CD8-positive, alpha-beta memory T cell (primary cell): ENCODE measurements around the gene FBXL19. TPM values are rescaled to one million over a fixed set of nuclear protein-coding genes. Genes with fewer than 3 reads are reported as not detected.

Experiments used
- CTCF ChIA-PET: fragments of 350-600 bp; sonication (Branson Sonifier 250); formaldehyde crosslinking; loops from one replicate; lab custom pipeline; 2021; ENCODE audit warnings: antibody characterized with exemption; lab: Charles Lee
- POLR2A ChIA-PET: fragments of 350-600 bp; sonication (Branson Sonifier 250); formaldehyde crosslinking; loops from one replicate; lab custom pipeline; 2021; ENCODE audit warnings: antibody characterized with exemption; lab: Charles Lee
- DNase-seq, 5 donors: peaks; one replicate each; pipeline versions ENCODE4 v3.0.0 to v3.0.0-alpha.2; 2020 to 2022; ENCODE audit warnings: mixed read lengths in 1 of 5
- H3K27ac ChIP-seq: one replicate; pipeline ENCODE4 v1.7.0; 2013; ENCODE audit warnings: low read depth, mild to moderate bottlenecking, low read length, moderate library complexity
- H3K27me3 ChIP-seq: 2 replicates; pipeline ENCODE4 v1.7.0; 2013; ENCODE audit warnings: low read length, mild to moderate bottlenecking; ENCODE audit not compliant: insufficient read depth, poor library complexity, severe bottlenecking
- H3K36me3 ChIP-seq: 2 replicates; pipeline ENCODE4 v1.7.0; 2013; ENCODE audit warnings: mild to moderate bottlenecking, low read length, moderate library complexity; ENCODE audit not compliant: insufficient read depth
- H3K4me1 ChIP-seq: 2 replicates; pipeline ENCODE4 v1.7.0; 2013; ENCODE audit warnings: mild to moderate bottlenecking, low read length, moderate library complexity; ENCODE audit not compliant: insufficient read depth
- H3K4me3 ChIP-seq: 2 replicates; pipeline ENCODE4 v1.7.0; 2013; ENCODE audit warnings: mild to moderate bottlenecking, low read length
- H3K9me3 ChIP-seq: 2 replicates; pipeline ENCODE4 v1.7.0; 2013; ENCODE audit warnings: mild to moderate bottlenecking, low read length
- H3K27ac Mint-ChIP-seq, 8 donors: one replicate each; pipeline ENCODE4 v1.8.0; 2020 to 2021; ENCODE audit warnings: mixed read lengths in 8 of 8, mild to moderate bottlenecking in 6 of 8, inconsistent platforms in 3 of 8, moderate library complexity in 3 of 8
- H3K27me3 Mint-ChIP-seq, 2 donors: one replicate each; pipeline ENCODE4 v1.8.0; 2020 to 2021; ENCODE audit warnings: mixed read lengths in 2 of 2, mild to moderate bottlenecking in 1 of 2, moderate library complexity in 1 of 2
- H3K36me3 Mint-ChIP-seq, 3 donors: one replicate each; pipeline ENCODE4 v1.8.0; 2020 to 2021; ENCODE audit warnings: mixed read lengths in 3 of 3, inconsistent platforms in 1 of 3, mild to moderate bottlenecking in 1 of 3
- H3K4me1 Mint-ChIP-seq, 3 donors: one replicate each; pipeline ENCODE4 v1.8.0; 2020 to 2021; ENCODE audit warnings: mixed read lengths in 3 of 3, inconsistent platforms in 1 of 3, mild to moderate bottlenecking in 1 of 3
- H3K4me3 Mint-ChIP-seq, 7 donors: one replicate each; pipeline ENCODE4 v1.8.0; 2020 to 2021; ENCODE audit warnings: mixed read lengths in 7 of 7, mild to moderate bottlenecking in 6 of 7, moderate library complexity in 4 of 7, inconsistent platforms in 2 of 7
- H3K9me3 Mint-ChIP-seq, 5 donors: one replicate each; pipeline ENCODE4 v1.8.0; 2020 to 2022; ENCODE audit warnings: mixed read lengths in 5 of 5, mild to moderate bottlenecking in 3 of 5, moderate library complexity in 2 of 5, inconsistent platforms in 1 of 5
- polyA plus RNA-seq: library from polyadenylated mRNA; unstranded; fragments of 300-500 nt; fragmentation: Illumina TruSeq; gene quantifications from one replicate; pipeline ENCODE4 v1.2.3, GENCODE V29; 2021
- total RNA-seq, 2 experiments: library from RNA; stranded (reverse); gene quantifications; one replicate each; pipeline ENCODE4 v1.2.3, GENCODE V29; 2021

Gene FBXL19
- total and polyA plus RNA-seq, 3 experiments from 2014 or later, result 0.25 to 29.2 (median 28.7) TPM

- Mint-ChIP-seq H3K4me3 (peak overlapping the region; percentile 25 to 82 (median 53)), H3K27ac (peak overlapping the region; percentile 39 to 92 (median 86)), H3K9me3 (no peaks in the 10 kb centered on the region), H3K36me3 (peaks cover 0 to 11% (median 0%) of the 10 kb centered on the region in 3 donors), H3K4me1 (peaks cover 47 to 59% (median 51%) of the 10 kb centered on the region in 3 donors), H3K27me3 (no peaks in the 10 kb centered on the region)
- DNase-seq, result peak; percentile 61 to 84 (median 70)
- Histone ChIP-seq H3K36me3 (no peaks in the 10 kb centered on the region), H3K27ac (peak overlapping the region; percentile 60), H3K4me1 (peaks cover 30% of the 10 kb centered on the region), H3K27me3 (no peaks in the 10 kb centered on the region), H3K4me3 (peak overlapping the region; percentile 32), H3K9me3 (no peaks in the 10 kb centered on the region)
- ChIA-PET POLR2A (interaction anchor here (1.7 kb wide), 1 partner anchor 22 kb away, joined by 6 read pairs; no protein-coding TSS in a partner anchor), CTCF (interaction anchor here (0.7 to 1.7 kb wide), 4 partner anchors 12 to 161 kb away, joined by 3 read pairs; no protein-coding TSS in a partner anchor)
These were observed 26.3 kb upstream of the FBXL19 start for GRCh38 chr16:30896889-30897733.

- H3K4me1 ChIP-seq, result peaks cover 40% of the 10 kb centered on the region
- no peaks in the 10 kb centered on the region for H3K36me3 ChIP-seq
- no peak overlapping the region for H3K4me3 ChIP-seq
- H3K27ac Mint-ChIP-seq, result peak overlapping the region in 2 of 8 donors; percentile 56 to 81
- peak overlapping the region in 1 of 7 donors; percentile 44 for H3K4me3 Mint-ChIP-seq
- H3K9me3 ChIP-seq, result no peaks in the 10 kb centered on the region
- CTCF ChIA-PET, result interaction anchor here (0.5 to 5.9 kb wide), 4 partner anchors 9 to 125 kb away, joined by 3 to 88 read pairs (median 36); partner anchors contain the start of gene BCL7C
- H3K36me3 Mint-ChIP-seq, result peaks cover 0 to 4% (median 4%) of the 10 kb centered on the region in 3 donors
- H3K27ac ChIP-seq, result no peak overlapping the region
- DNase-seq, result no peak
- no peaks in the 10 kb centered on the region for H3K27me3 ChIP-seq
- POLR2A ChIA-PET, result interaction anchor here (3.2 kb wide), 1 partner anchor 24 kb away, joined by 42 read pairs; no protein-coding TSS in a partner anchor
- H3K4me1 Mint-ChIP-seq, result peaks cover 47 to 58% (median 48%) of the 10 kb centered on the region in 3 donors
- peaks cover 0 to 3% (median 0%) of the 10 kb centered on the region in 5 donors for H3K9me3 Mint-ChIP-seq
- H3K27me3 Mint-ChIP-seq, result no peaks in the 10 kb centered on the region
These were observed 23.6 kb upstream of the FBXL19 start for GRCh38 chr16:30899794-30900193.

DNA sequence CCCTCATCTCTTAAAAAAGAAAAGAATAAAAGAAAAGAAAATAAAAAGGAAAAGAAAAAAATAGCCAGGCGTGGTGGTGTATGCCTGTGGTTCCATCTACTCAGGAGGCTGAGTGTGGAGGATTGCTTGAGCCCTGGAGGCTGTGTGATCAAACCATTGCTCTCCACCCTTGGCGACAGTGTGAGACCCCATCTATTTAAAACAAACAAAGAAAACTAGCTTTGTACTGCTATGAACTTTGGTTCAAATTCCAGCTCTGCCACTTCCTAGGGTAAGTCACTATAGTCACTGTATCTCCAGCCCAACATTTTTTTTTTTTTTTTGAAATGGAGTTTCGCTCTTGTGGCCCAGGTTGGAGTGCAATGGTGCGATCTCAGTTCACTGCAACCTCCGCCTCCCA lies 22.8 kb upstream of the FBXL19 start:
- peaks cover 0 to 3% (median 0%) of the 10 kb centered on the region in 5 donors for H3K9me3 Mint-ChIP-seq

DNA sequence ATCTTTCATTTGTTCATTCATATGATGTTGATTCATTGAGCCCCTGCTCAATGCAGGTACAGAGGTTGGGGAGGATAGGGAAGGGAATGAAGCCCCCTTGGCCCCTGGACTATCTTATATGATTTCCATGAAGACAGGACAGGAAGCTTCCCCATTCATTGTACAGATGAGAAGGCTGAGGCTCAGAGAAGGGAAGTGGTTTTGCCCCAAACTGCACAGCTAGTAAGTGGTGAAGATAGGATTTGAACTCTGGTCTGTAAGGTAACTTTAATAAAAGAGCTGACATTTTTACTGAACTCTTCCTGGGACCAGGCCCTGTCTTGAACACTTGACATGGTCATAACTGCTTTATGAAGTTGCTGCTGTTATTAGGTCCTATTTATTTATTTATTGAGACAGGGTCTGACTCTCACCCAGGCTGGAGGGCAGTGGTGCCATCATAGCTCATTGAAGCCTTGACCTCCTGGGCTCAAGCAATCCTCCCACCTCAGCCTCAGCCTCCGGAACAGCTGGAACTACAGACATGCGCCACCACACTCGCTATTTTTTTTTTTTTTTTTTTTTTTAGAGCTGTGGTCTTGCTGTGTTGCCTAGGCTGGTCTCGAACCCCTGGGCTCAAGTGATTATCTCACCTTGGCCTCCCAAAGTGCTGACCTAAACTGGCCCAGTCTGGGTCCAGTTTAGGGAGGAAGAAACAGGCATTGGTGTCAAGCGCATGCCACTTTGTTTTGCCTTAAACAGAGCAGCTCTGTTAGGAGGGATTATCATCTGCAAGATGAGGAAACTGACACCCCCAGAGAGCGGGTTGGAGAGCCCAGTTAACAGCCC lies 22.0 kb upstream of the FBXL19 start:
- Histone ChIP-seq H3K27ac (peak overlapping the region; percentile 44), H3K4me3 (peak overlapping the region; percentile 63), H3K27me3 (no peaks in the 10 kb centered on the region), H3K4me1 (peaks cover 40% of the 10 kb centered on the region), H3K36me3 (no peaks in the 10 kb centered on the region), H3K9me3 (no peaks in the 10 kb centered on the region)
- H3K36me3 Mint-ChIP-seq, result peaks cover 0 to 4% (median 4%) of the 10 kb centered on the region in 3 donors
- H3K9me3 Mint-ChIP-seq, result peaks cover 0 to 3% (median 0%) of the 10 kb centered on the region in 5 donors
- ChIA-PET CTCF (interaction anchor here (0.7 to 5.9 kb wide), 19 partner anchors 10 to 968 kb away, joined by 3 to 88 read pairs (median 6); partner anchors contain the start of gene BCL7C), POLR2A (interaction anchor here (0.6 to 3.2 kb wide), 10 partner anchors 8 to 401 kb away, joined by 3 to 42 read pairs (median 4); partner anchors contain the start of gene BCL7C)
- peak overlapping the region; percentile 76 to 90 (median 79) for H3K4me3 Mint-ChIP-seq
- no peak for DNase-seq
- peak overlapping the region; percentile 27 to 90 (median 80) for H3K27ac Mint-ChIP-seq
- peaks cover 35 to 46% (median 36%) of the 10 kb centered on the region in 3 donors for H3K4me1 Mint-ChIP-seq
- no peaks in the 10 kb centered on the region for H3K27me3 Mint-ChIP-seq

More for the DNA sequence above, 22.8 kb upstream of the FBXL19 start:
- Histone ChIP-seq H3K4me1 (peaks cover 40% of the 10 kb centered on the region), H3K9me3 (no peaks in the 10 kb centered on the region), H3K4me3 (no peak overlapping the region), H3K27me3 (no peaks in the 10 kb centered on the region), H3K27ac (no peak overlapping the region), H3K36me3 (no peaks in the 10 kb centered on the region)
- peak overlapping the region in 4 of 7 donors; percentile 5 to 84 (median 63) for H3K4me3 Mint-ChIP-seq
- peaks cover 41 to 50% (median 42%) of the 10 kb centered on the region in 3 donors for H3K4me1 Mint-ChIP-seq
- no peaks in the 10 kb centered on the region for H3K27me3 Mint-ChIP-seq
- H3K27ac Mint-ChIP-seq, result peak overlapping the region in 5 of 8 donors; percentile 29 to 83 (median 58)
- peaks cover 0 to 4% (median 4%) of the 10 kb centered on the region in 3 donors for H3K36me3 Mint-ChIP-seq
- ChIA-PET CTCF (interaction anchor here (1.1 to 5.9 kb wide), 9 partner anchors 9 to 95 kb away, joined by 3 to 88 read pairs (median 11); partner anchors contain the start of gene BCL7C), POLR2A (interaction anchor here (0.6 to 3.2 kb wide), 2 partner anchors 25 to 229 kb away, joined by 3 to 42 read pairs; no protein-coding TSS in a partner anchor)
- DNase-seq, result no peak

DNA sequence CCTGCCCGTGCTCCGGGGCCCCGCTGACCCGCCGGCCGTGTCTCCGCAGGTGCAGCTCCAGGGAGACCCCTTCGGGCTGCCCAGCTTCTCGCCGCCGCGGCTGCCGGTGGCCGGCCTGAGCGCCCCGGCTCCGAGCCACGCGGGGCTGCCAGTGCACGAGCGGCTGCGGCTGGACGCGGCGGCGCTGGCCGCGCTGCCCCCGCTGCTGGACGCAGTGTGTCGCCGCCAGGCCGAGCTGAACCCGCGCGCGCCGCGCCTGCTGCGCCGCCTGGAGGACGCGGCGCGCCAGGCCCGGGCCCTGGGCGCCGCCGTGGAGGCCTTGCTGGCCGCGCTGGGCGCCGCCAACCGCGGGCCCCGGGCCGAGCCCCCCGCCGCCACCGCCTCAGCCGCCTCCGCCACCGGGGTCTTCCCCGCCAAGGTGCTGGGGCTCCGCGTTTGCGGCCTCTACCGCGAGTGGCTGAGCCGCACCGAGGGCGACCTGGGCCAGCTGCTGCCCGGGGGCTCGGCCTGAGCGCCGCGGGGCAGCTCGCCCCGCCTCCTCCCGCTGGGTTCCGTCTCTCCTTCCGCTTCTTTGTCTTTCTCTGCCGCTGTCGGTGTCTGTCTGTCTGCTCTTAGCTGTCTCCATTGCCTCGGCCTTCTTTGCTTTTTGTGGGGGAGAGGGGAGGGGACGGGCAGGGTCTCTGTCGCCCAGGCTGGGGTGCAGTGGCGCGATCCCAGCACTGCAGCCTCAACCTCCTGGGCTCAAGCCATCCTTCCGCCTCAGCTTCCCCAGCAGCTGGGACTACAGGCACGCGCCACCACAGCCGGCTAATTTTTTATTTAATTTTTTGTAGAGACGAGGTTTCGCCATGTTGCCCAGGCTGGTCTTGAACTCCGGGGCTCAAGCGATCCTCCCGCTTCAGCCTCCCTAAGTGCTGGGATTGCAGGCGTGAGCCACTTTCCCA lies 21.1 kb upstream of the FBXL19 start:
- peak overlapping the region; percentile 63 for H3K4me3 ChIP-seq
- peak overlapping the region; percentile 54 for H3K27ac ChIP-seq
- Mint-ChIP-seq H3K4me1 (peaks cover 31 to 45% (median 31%) of the 10 kb centered on the region in 3 donors), H3K27ac (peak overlapping the region; percentile 96 to 100 (median 98)), H3K27me3 (no peaks in the 10 kb centered on the region), H3K36me3 (peaks cover 0 to 4% (median 4%) of the 10 kb centered on the region in 3 donors), H3K9me3 (peaks cover 0 to 3% (median 0%) of the 10 kb centered on the region in 5 donors), H3K4me3 (peak overlapping the region; percentile 90 to 98 (median 97))
- peak; percentile 31 to 71 (median 59) for DNase-seq
- no peaks in the 10 kb centered on the region for H3K27me3 ChIP-seq
- ChIA-PET CTCF (interaction anchor here (0.7 to 5.9 kb wide), 21 partner anchors 11 to 154 kb away, joined by 3 to 88 read pairs (median 5); partner anchors contain the start of genes BCL7C and PHKG2), POLR2A (interaction anchor here (0.6 to 3.2 kb wide), 10 partner anchors 9 to 109 kb away, joined by 3 to 42 read pairs (median 5); partner anchors contain the start of gene BCL7C)
- H3K36me3 ChIP-seq, result no peaks in the 10 kb centered on the region
- peaks cover 39% of the 10 kb centered on the region for H3K4me1 ChIP-seq
- H3K9me3 ChIP-seq, result no peaks in the 10 kb centered on the region

DNA sequence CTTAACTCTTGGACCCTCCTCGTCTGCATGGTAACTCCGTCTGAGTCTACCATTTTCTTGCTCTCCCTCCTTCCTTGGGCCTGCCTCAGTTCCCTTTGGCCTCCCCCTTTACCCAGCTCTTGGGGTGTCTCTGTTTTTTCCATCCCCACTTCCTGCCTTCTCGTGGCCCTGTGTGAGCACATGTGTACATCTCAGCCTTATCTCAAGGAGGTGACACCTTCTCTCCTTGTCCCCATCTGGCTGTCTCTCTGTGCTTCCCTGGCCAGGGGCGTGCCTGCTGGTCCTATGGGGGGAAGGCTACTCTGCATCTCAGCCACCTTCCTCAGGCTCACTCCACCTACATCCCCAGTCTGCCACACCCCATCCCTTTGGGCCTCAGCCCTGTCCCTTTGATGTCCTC lies 20.4 kb upstream of the FBXL19 start:
- no peak for DNase-seq
- Mint-ChIP-seq H3K27me3 (no peaks in the 10 kb centered on the region), H3K9me3 (peaks cover 0 to 3% (median 0%) of the 10 kb centered on the region in 5 donors), H3K36me3 (peaks cover 0 to 4% (median 4%) of the 10 kb centered on the region in 3 donors), H3K27ac (peak overlapping the region; percentile 96 to 100 (median 98)), H3K4me3 (peak overlapping the region; percentile 90 to 98 (median 97)), H3K4me1 (peaks cover 36 to 48% (median 36%) of the 10 kb centered on the region in 3 donors)
- Histone ChIP-seq H3K4me1 (peaks cover 44% of the 10 kb centered on the region), H3K27ac (peak overlapping the region; percentile 54), H3K27me3 (no peaks in the 10 kb centered on the region), H3K36me3 (no peaks in the 10 kb centered on the region), H3K9me3 (no peaks in the 10 kb centered on the region), H3K4me3 (peak overlapping the region; percentile 62)
- ChIA-PET CTCF (interaction anchor here (0.8 to 5.9 kb wide), 15 partner anchors 12 to 155 kb away, joined by 3 to 88 read pairs (median 8); partner anchors contain the start of genes BCL7C and PHKG2), POLR2A (interaction anchor here (0.5 to 3.2 kb wide), 7 partner anchors 10 to 110 kb away, joined by 3 to 42 read pairs (median 6); partner anchors contain the start of gene BCL7C)
